Parathyroid adenoma (tissue), 2 donors: Measurements from ENCODE around the gene TMOD1.
"Not testable (repeated sequence)": the region's sequence is repeated elsewhere in the genome, so short reads cannot be mapped to it uniquely, and the experiment has no call there.

Experiments used
- H2AFZ ChIP-seq: fragments of 300-600 bp; sonication (generic); one replicate; pipeline ENCODE4 v1.7.0; 2017; ENCODE audit warnings: antibody characterized with exemption, mild to moderate bottlenecking
- H3K27ac ChIP-seq: fragments of 300-600 bp; sonication (generic); one replicate; pipeline ENCODE4 v1.7.0; 2017
- H3K27me3 ChIP-seq: fragments of 300-600 bp; sonication (generic); one replicate; pipeline ENCODE4 v1.7.0; 2017; ENCODE audit warnings: low read length; ENCODE audit not compliant: control insufficient read depth, insufficient read depth
- H3K36me3 ChIP-seq: fragments of 300-600 bp; sonication (generic); one replicate; pipeline ENCODE4 v1.7.0; 2017; ENCODE audit warnings: low read length; ENCODE audit not compliant: control insufficient read depth, insufficient read depth
- H3K4me1 ChIP-seq: fragments of 300-600 bp; sonication (generic); one replicate; pipeline ENCODE4 v1.7.0; 2017; ENCODE audit warnings: control low read depth
- H3K4me2 ChIP-seq: fragments of 300-600 bp; sonication (generic); one replicate; pipeline ENCODE4 v1.7.0; 2017; ENCODE audit warnings: low read length
- H3K4me3 ChIP-seq: fragments of 300-600 bp; sonication (generic); one replicate; pipeline ENCODE4 v1.7.0; 2017; ENCODE audit warnings: low read depth, low read length
- H3K79me2 ChIP-seq: fragments of 300-600 bp; sonication (generic); one replicate; pipeline ENCODE4 v1.7.0; 2017; ENCODE audit warnings: control low read depth
- H3K9ac ChIP-seq: fragments of 300-600 bp; sonication (generic); one replicate; pipeline ENCODE4 v1.7.0; 2017; ENCODE audit warnings: mild to moderate bottlenecking
- H3K9me3 ChIP-seq: fragments of 300-600 bp; sonication (generic); one replicate; pipeline ENCODE4 v1.7.0; 2017; ENCODE audit warnings: low read length; ENCODE audit not compliant: control insufficient read depth
- TF ChIP-seq, protein P1 (sequence below): fragments of 300-600 bp; sonication (generic); IDR thresholded peaks from one replicate; pipeline ENCODE4 v1.7.0; 2017; ENCODE audit warnings: antibody characterized with exemption, mild to moderate bottlenecking
- donor health status: primary hyperparathyroidism.

The TMOD1 gene

DNA sequence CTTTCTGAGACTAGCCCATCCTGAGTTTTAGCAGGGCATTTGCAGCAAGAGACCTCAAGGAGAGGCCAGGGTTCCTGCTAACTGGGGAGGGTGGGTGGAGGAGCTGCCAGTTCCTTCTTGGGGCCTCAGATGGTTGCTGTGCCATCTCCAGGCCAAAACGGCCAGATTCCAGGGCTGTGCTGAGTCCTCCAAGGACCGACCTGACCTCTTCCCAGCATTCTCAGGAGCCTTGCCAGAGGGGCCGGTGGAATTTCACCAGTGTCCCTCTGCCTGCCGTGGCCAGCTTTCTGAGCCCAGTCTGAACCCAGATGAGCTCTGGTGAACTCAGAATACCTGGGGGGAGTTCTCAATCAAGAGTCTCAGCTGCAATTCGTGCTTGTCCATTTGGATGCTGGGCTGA is 77.4 kb downstream of the TMOD1 start:
- no peak overlapping the region for H2AFZ ChIP-seq
- H3K4me1 ChIP-seq: no peaks in the 10 kb centered on the region
- no peak overlapping the region for H3K27ac ChIP-seq
- no peaks in the 10 kb centered on the region for H3K79me2 ChIP-seq
- no peaks in the 10 kb centered on the region for H3K27me3 ChIP-seq
- no peak overlapping the region for H3K4me2 ChIP-seq
- no peak overlapping the region for H3K4me3 ChIP-seq
- TF ChIP-seq, protein P1, sequence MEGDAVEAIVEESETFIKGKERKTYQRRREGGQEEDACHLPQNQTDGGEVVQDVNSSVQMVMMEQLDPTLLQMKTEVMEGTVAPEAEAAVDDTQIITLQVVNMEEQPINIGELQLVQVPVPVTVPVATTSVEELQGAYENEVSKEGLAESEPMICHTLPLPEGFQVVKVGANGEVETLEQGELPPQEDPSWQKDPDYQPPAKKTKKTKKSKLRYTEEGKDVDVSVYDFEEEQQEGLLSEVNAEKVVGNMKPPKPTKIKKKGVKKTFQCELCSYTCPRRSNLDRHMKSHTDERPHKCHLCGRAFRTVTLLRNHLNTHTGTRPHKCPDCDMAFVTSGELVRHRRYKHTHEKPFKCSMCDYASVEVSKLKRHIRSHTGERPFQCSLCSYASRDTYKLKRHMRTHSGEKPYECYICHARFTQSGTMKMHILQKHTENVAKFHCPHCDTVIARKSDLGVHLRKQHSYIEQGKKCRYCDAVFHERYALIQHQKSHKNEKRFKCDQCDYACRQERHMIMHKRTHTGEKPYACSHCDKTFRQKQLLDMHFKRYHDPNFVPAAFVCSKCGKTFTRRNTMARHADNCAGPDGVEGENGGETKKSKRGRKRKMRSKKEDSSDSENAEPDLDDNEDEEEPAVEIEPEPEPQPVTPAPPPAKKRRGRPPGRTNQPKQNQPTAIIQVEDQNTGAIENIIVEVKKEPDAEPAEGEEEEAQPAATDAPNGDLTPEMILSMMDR: no peak
- no peaks in the 10 kb centered on the region for H3K9me3 ChIP-seq
- H3K36me3 ChIP-seq: no peaks in the 10 kb centered on the region
- H3K9ac ChIP-seq: no peak overlapping the region

DNA sequence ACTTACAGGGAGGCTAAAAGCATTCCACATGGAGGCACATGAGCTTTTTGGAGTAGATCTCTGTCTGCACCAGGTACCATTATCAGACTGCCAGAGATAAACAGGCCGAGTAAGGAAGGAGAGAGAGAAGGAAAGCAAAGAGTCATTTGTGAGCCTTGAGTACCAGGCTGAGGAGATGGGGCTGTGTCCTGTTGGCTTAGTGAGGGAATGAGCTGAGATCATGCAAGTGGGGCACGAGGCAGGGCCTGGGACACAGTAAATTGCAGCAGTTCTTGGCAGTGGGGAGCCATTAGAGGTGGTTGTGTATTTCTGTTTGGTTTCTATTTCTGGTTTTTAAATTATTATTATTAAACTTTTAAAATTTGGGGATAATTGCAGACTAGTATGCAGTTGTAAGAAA is 78.4 kb downstream of the TMOD1 start:
- Histone ChIP-seq H2AFZ (no peak overlapping the region), H3K9me3 (no peaks in the 10 kb centered on the region), H3K4me2 (no peak overlapping the region), H3K27ac (no peak overlapping the region), H3K27me3 (no peaks in the 10 kb centered on the region), H3K4me3 (no peak overlapping the region), H3K9ac (no peak overlapping the region), H3K4me1 (no peaks in the 10 kb centered on the region), H3K79me2 (no peaks in the 10 kb centered on the region), H3K36me3 (no peaks in the 10 kb centered on the region)
- TF ChIP-seq, protein P1: no peak

DNA sequence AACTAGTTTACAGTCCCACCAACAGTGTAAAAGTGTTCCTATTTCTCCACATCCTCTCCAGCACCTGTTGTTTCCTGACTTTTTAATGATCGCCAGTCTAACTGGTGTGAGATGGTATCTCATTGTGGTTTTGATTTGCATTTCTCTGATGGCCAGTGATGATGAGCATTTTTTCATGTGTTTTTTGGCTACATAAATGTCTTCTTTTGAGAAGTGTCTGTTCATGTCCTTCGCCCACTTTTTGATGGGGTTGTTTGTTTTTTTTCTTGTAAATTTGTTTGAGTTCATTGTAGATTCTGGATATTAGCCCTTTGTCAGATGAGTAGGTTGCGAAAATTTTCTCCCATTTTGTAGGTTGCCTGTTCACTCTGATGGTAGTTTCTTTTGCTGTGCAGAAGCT is 80.1 kb downstream of the TMOD1 start:
- H3K79me2 ChIP-seq, H3K9ac ChIP-seq, H3K4me3 ChIP-seq, H3K4me1 ChIP-seq, H3K4me2 ChIP-seq, H3K36me3 ChIP-seq, H3K9me3 ChIP-seq, H3K27me3 ChIP-seq, H3K27ac ChIP-seq, H2AFZ ChIP-seq: not testable (repeated sequence)

DNA sequence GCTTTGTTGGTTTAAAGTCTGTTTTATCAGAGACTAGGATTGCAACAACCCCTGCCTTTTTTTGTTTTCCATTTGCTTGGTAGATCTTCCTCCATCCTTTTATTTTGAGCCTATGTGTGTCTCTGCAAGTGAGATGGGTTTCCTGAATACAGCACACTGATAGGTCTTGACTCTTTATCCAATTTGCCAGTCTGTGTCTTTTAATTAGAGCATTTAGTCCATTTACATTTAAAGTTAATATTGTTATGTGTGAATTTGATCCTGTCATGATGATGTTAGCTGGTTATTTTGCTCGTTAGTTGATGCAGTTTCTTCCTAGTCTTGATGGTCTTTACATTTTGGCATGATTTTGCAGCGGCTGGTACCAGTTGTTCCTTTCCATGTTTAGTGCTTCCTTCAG is 83.3 kb downstream of the TMOD1 start:
- H3K4me3 ChIP-seq, H2AFZ ChIP-seq, H3K4me1 ChIP-seq, H3K36me3 ChIP-seq, H3K9me3 ChIP-seq, H3K27me3 ChIP-seq, H3K4me2 ChIP-seq, H3K79me2 ChIP-seq, H3K9ac ChIP-seq, H3K27ac ChIP-seq: not testable (repeated sequence)

DNA sequence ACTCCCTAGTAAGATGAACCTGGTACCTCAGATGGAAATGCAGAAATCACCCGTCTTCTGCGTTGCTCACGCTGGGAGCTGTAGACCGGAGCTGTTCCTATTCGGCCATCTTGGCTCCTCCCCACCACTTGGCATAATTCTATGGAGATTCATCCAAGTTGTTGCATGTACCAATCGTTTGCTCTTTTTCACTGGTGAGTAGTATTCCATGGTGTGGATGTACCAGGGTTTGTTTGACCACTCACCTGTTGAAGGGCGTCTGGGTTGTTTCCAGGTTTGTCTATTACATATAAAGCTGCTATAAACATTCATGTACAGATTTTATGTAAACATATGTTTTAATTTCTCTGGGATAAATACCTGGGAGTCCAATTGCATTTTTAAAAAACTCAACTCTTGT is 85.4 kb downstream of the TMOD1 start:
- H3K36me3 ChIP-seq, H3K27ac ChIP-seq, H3K4me2 ChIP-seq, H3K27me3 ChIP-seq, H3K79me2 ChIP-seq, H3K4me3 ChIP-seq, H3K4me1 ChIP-seq, H3K9me3 ChIP-seq, H2AFZ ChIP-seq, H3K9ac ChIP-seq: not testable (repeated sequence)

DNA sequence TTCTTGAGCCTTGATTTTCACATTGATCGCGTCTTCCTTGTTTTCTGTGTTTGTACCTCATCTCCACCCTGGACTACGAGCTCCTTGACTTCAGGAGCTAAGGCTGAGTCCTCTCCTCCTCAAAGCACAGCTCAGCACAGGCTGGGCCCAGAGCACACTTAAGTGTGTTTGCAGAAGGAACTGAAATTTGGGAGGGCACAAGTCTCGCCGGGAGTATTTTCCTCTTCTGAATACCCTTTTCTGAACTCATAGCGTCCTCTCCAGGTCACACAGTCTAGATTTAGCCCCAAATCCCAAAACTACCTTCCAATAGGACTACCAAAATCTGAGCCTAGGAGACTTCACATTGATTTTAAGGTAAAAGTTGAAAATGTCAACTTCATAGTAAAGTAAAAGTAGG is 90.1 kb downstream of the TMOD1 start:
- H3K9me3 ChIP-seq: no peaks in the 10 kb centered on the region
- no peak overlapping the region for H3K9ac ChIP-seq
- H3K27ac ChIP-seq: no peak overlapping the region
- H3K4me1 ChIP-seq: no peaks in the 10 kb centered on the region
- TF ChIP-seq, protein P1: no peak
- no peak overlapping the region for H3K4me3 ChIP-seq
- no peaks in the 10 kb centered on the region for H3K27me3 ChIP-seq
- H2AFZ ChIP-seq: no peak overlapping the region
- H3K4me2 ChIP-seq: no peak overlapping the region
- no peaks in the 10 kb centered on the region for H3K79me2 ChIP-seq
- no peaks in the 10 kb centered on the region for H3K36me3 ChIP-seq
